ENCODE data around the gene SLC25A29.

Gene SLC25A29

GRCh38 chr14:100332797-100333196 is 26.6 kb upstream of the SLC25A29 start:
- TF ChIP-seq MYC (IDR thresholded peaks at IDR 0.05; ENCODE audit: low read depth, low read length) (no peak), CTCF (IDR thresholded peaks at IDR 0.05; ENCODE audit: low read depth, low read length) (no peak), POLR2A (IDR thresholded peaks at IDR 0.05; ENCODE audit: extremely low read depth, insufficient read length) (no peak)
- TF ChIP-seq, protein P1, sequence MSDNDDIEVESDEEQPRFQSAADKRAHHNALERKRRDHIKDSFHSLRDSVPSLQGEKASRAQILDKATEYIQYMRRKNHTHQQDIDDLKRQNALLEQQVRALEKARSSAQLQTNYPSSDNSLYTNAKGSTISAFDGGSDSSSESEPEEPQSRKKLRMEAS (IDR thresholded peaks at IDR 0.05; ENCODE audit: low read depth, low read length): no peak
- DNase-seq (ENCODE audit: low read depth): no peak
- H3K4me3 ChIP-seq (ENCODE audit: low read depth, low read length): no peak overlapping the region

DNA sequence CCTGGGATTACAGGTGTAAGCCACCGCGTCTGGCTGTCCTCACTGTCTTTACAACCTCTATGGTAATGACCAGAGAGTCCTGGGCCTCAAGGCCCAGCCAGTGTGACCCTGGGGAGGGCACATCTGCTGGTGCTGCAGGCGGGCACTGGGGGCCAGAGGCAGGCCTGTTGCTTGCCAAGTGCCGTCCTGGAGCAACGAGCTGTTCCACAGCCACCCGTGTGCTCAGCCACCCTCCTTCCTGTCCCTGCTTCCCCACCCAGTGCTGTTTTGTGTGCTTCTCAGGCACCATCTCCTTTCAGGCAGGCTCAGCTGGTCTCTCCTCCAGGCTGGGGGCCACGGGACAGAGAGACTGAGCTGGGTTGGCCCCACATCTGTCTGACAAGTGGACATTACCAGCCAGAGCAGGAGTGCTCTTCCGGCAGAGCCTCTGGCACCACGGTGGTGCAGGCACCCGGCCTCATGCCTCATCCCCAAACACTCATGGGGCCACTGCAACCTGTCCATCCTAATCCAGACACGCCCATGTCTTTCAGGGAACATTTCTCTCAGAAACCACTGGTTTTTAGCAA is 25.9 kb upstream of the SLC25A29 start:
- TF ChIP-seq CTCF (IDR thresholded peaks at IDR 0.05; ENCODE audit: low read depth, low read length) (no peak), POLR2A (IDR thresholded peaks at IDR 0.05; ENCODE audit: extremely low read depth, insufficient read length) (no peak), MYC (IDR thresholded peaks at IDR 0.05; ENCODE audit: low read depth, low read length) (no peak)
- TF ChIP-seq, protein P1 (IDR thresholded peaks at IDR 0.05; ENCODE audit: low read depth, low read length): no peak
- DNase-seq (ENCODE audit: low read depth): no peak
- no peak overlapping the region for H3K4me3 ChIP-seq (ENCODE audit: low read depth, low read length)

DNA sequence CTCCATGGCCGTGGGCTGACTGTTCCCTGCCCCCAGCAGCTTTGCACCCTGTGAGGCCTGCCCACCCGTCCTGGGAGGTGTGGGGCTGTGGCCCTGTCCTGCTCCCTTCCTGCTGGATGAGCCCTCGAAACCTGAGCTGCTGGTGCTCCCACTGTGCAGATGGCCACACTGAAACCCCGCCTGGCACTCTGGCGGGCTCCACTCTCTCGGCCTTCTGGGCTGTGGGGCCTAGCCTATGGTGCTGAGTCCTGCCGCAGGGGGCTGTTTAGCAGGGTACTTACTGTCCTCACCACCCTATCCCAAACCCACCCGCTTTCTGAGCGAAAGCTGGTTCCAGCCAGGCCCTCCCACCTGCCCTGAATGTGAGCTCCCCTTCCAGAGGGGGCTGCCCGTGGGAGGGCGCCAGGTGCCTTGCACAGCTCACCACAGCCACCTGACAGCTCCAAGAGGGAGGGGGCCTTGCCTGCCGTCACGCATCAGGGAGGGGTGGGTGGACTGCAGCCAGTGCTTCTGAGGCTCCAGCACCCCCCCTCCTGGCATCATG is 24.2 kb upstream of the SLC25A29 start:
- TF ChIP-seq MYC (IDR thresholded peaks at IDR 0.05; ENCODE audit: low read depth, low read length): no peak
- TF ChIP-seq, protein P1 (IDR thresholded peaks at IDR 0.05; ENCODE audit: low read depth, low read length): no peak
- TF ChIP-seq POLR2A (IDR thresholded peaks at IDR 0.05; ENCODE audit: extremely low read depth, insufficient read length): no peak
- TF ChIP-seq CTCF (IDR thresholded peaks at IDR 0.05; ENCODE audit: low read depth, low read length): no peak
- no peak for DNase-seq (ENCODE audit: low read depth)
- H3K4me3 ChIP-seq (ENCODE audit: low read depth, low read length): no peak overlapping the region

GRCh38 chr14:100330007-100330344 is 23.7 kb upstream of the SLC25A29 start:
- DNase-seq (ENCODE audit: low read depth): no peak
- TF ChIP-seq, protein P1 (IDR thresholded peaks at IDR 0.05; ENCODE audit: low read depth, low read length): no peak
- TF ChIP-seq POLR2A (IDR thresholded peaks at IDR 0.05; ENCODE audit: extremely low read depth, insufficient read length) (no peak), CTCF (IDR thresholded peaks at IDR 0.05; ENCODE audit: low read depth, low read length) (no peak), MYC (IDR thresholded peaks at IDR 0.05; ENCODE audit: low read depth, low read length) (no peak)
- H3K4me3 ChIP-seq (ENCODE audit: low read depth, low read length): no peak overlapping the region

- TF ChIP-seq MYC (IDR thresholded peaks at IDR 0.05; ENCODE audit: low read depth, low read length) (no peak), POLR2A (IDR thresholded peaks at IDR 0.05; ENCODE audit: extremely low read depth, insufficient read length) (no peak), CTCF (IDR thresholded peaks at IDR 0.05; ENCODE audit: low read depth, low read length) (no peak)
- TF ChIP-seq, protein P1 (IDR thresholded peaks at IDR 0.05; ENCODE audit: low read depth, low read length): no peak
- no peak for DNase-seq (ENCODE audit: low read depth)
- H3K4me3 ChIP-seq (ENCODE audit: low read depth, low read length): no peak overlapping the region
Observed at GRCh38 chr14:100329233-100330006, 23.2 kb upstream of the SLC25A29 start.
